IMR-90 (cell line): Measurements from ENCODE around the gene OTOG.

Experiments
- SMC3 ChIP-seq: fragments of 150-350 bp; IDR thresholded peaks from 2 replicates; pipeline ENCODE4 v1.6.1; 2016; ENCODE audit warnings: low read depth, mild to moderate bottlenecking, antibody characterized with exemption, low read length, moderate library complexity
- TF ChIP-seq, protein P1 (sequence below): conservative IDR thresholded peaks from 2 replicates; pipeline ENCODE4 v1.5.1; 2012; ENCODE audit warnings: mild to moderate bottlenecking, low read depth, low read length, improper control_type of control experiment

DNA sequence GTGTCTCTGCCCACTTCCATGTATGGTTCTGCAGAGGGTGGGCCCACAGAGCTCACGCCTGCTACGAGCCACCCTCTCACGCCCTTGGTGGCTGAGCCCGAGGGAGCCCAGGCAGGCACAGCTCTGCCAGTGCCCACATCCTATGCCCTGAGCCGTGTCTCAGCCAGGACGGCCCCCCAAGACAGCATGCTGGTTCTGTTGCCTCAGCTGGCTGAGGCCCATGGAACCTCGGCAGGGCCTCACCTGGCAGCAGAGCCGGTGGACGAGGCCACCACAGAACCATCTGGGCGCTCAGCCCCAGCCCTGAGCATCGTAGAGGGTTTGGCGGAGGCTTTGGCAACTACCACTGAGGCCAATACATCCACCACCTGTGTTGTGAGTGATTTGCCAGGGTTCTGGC lies 64.0 kb downstream of the OTOG start:
- TF ChIP-seq, protein P1, sequence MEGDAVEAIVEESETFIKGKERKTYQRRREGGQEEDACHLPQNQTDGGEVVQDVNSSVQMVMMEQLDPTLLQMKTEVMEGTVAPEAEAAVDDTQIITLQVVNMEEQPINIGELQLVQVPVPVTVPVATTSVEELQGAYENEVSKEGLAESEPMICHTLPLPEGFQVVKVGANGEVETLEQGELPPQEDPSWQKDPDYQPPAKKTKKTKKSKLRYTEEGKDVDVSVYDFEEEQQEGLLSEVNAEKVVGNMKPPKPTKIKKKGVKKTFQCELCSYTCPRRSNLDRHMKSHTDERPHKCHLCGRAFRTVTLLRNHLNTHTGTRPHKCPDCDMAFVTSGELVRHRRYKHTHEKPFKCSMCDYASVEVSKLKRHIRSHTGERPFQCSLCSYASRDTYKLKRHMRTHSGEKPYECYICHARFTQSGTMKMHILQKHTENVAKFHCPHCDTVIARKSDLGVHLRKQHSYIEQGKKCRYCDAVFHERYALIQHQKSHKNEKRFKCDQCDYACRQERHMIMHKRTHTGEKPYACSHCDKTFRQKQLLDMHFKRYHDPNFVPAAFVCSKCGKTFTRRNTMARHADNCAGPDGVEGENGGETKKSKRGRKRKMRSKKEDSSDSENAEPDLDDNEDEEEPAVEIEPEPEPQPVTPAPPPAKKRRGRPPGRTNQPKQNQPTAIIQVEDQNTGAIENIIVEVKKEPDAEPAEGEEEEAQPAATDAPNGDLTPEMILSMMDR: no peak
- no peak for TF ChIP-seq SMC3
